HCT116 (cell line): Measurements from ENCODE around the gene IRGQ. TPM values are rescaled to one million over a fixed set of nuclear protein-coding genes. Genes with fewer than 3 reads are reported as not detected.

Source experiments
- ATAC-seq: fragments of 200-7000 bp; cut with Tn5 transposase; 2 replicates; pipeline ENCODE4 v1.9.1; 2020; ENCODE audit warnings: mild to moderate bottlenecking, moderate library complexity
- BruUV-seq: library from RNA; stranded (reverse); fragments of 400-500 nt; replicated peaks from 2 replicates; lab custom pipeline; 2021; lab: Mats Ljungman, UMichigan
- CTCF ChIA-PET: fragments of 300-600 bp; sonication (Branson Sonifier 250); formaldehyde crosslinking; loops from one replicate; lab custom pipeline; 2021; ENCODE audit warnings: antibody characterized with exemption; lab: Charles Lee
- POLR2A ChIA-PET: fragments of 300-600, 350-600 bp; sonication (Branson Sonifier 250); formaldehyde crosslinking; loops from one replicate; lab custom pipeline; 2021; ENCODE audit warnings: antibody characterized with exemption; lab: Charles Lee
- RAD21 ChIA-PET, 2 experiments: fragments of 300-600 bp; sonication (Branson Sonifier 250); formaldehyde crosslinking; loops; one replicate each; lab custom pipeline; 2023; ENCODE audit warnings: low total read pairs in 2 of 2; ENCODE audit not compliant: uncharacterized antibody in 2 of 2, unreplicated experiment in 2 of 2, low non-redundant PET in 1 of 2; lab: Charles Lee
- DNase-seq: peaks from one replicate; pipeline ENCODE4 v3.0.0-alpha.2; 2010; ENCODE audit warnings: low read depth, low spot score
- H2AFZ ChIP-seq: fragments of 200-600 bp; shearing (Covaris generic), sonication (generic); 2 replicates; pipeline ENCODE4 v1.6.1; 2017; ENCODE audit warnings: low read depth, mixed run types, mixed read lengths, antibody characterized with exemption, low read length; ENCODE audit not compliant: poor library complexity, severe bottlenecking
- H3K27ac ChIP-seq: 2 replicates; pipeline ENCODE4 v1.5.1; 2012; ENCODE audit warnings: low read depth, low read length
- H3K27me3 ChIP-seq: fragments of 200-600 bp; sonication (generic); 2 replicates; pipeline ENCODE4 v1.6.1; 2016; ENCODE audit warnings: mixed run types, low read length, mixed read lengths; ENCODE audit not compliant: insufficient read depth
- H3K36me3 ChIP-seq, 2 experiments: fragments of 200-500 bp in 1 of 2; fragments of 200-600 bp in 1 of 2; sonication (Bioruptor generic) in 1 of 2; sonication (generic) in 1 of 2; 2 replicates each; pipeline versions ENCODE4 v1.5.1 to v1.6.1; 2014 to 2016; ENCODE audit warnings: low read length in 2 of 2, inconsistent platforms in 1 of 2, mixed read lengths in 1 of 2, mixed run types in 1 of 2; ENCODE audit not compliant: insufficient read depth in 2 of 2, control insufficient read depth in 1 of 2
- H3K4me1 ChIP-seq, 2 experiments: fragments of 200-600 bp in 1 of 2; sonication (generic) in 1 of 2; 2 replicates each; pipeline versions ENCODE4 v1.5.1 to v1.6.1; 2012 to 2017; ENCODE audit warnings: low read length in 2 of 2, inconsistent platforms in 1 of 2, mild to moderate bottlenecking in 1 of 2, mixed read lengths in 1 of 2, mixed run types in 1 of 2, moderate library complexity in 1 of 2; ENCODE audit not compliant: insufficient read depth in 2 of 2, control insufficient read depth in 1 of 2
- H3K4me2 ChIP-seq: fragments of 200-600 bp; sonication (generic); 2 replicates; pipeline ENCODE4 v1.6.1; 2017; ENCODE audit warnings: mixed run types, low read length, mixed read lengths
- H3K4me3 ChIP-seq, 2 experiments: fragments of 200-600 bp in 1 of 2; sonication (generic) in 1 of 2; replicated peaks in 1 of 2; 2 replicates each; pipeline ENCODE4 v1.5.1; 2011 to 2016; ENCODE audit warnings: low read length in 2 of 2, control low read depth in 1 of 2, low read depth in 1 of 2, mild to moderate bottlenecking in 1 of 2, mixed read lengths in 1 of 2, mixed run types in 1 of 2
- H3K79me2 ChIP-seq: fragments of 200-600 bp; sonication (generic); 2 replicates; pipeline ENCODE4 v1.6.1; 2017; ENCODE audit warnings: mild to moderate bottlenecking, mixed run types, low read length, moderate library complexity, mixed read lengths; ENCODE audit not compliant: insufficient read depth
- H3K9ac ChIP-seq: fragments of 200-600 bp; sonication (generic); 2 replicates; pipeline ENCODE4 v1.6.1; 2016; ENCODE audit warnings: low read length, mixed read lengths
- H3K9me2 ChIP-seq: fragments of 200-600 bp; sonication (generic), shearing (Covaris generic); 2 replicates; pipeline ENCODE4 v1.6.1; 2017; ENCODE audit warnings: mixed run types, mild to moderate bottlenecking, moderate library complexity; ENCODE audit not compliant: insufficient read depth
- H3K9me3 ChIP-seq, 2 experiments: fragments of 200-500 bp in 1 of 2; fragments of 200-600 bp in 1 of 2; sonication (Bioruptor generic) in 1 of 2; sonication (generic) in 1 of 2; 2 replicates each; pipeline ENCODE4 v1.6.1; 2014 to 2017; ENCODE audit warnings: low read length in 2 of 2, mixed read lengths in 2 of 2, inconsistent platforms in 1 of 2, low read depth in 1 of 2, mild to moderate bottlenecking in 1 of 2, mixed run types in 1 of 2, moderate library complexity in 1 of 2; ENCODE audit not compliant: control insufficient read depth in 1 of 2, insufficient read depth in 1 of 2
- H4K20me1 ChIP-seq: fragments of 200-600 bp; sonication (generic), shearing (Covaris generic); 2 replicates; pipeline ENCODE4 v1.6.1; 2017; ENCODE audit warnings: mixed run types, mild to moderate bottlenecking, moderate library complexity; ENCODE audit not compliant: insufficient read depth
- CBX3 ChIP-seq: IDR thresholded peaks from 2 replicates; pipeline ENCODE4 v1.6.1; 2012; ENCODE audit warnings: low read depth
- CEBPB ChIP-seq: IDR thresholded peaks from 2 replicates; pipeline ENCODE4 v1.6.1; 2012; ENCODE audit warnings: low read depth
- CTCF ChIP-seq, 3 experiments: fragments of 200-600 bp in 1 of 3; sonication (generic) in 1 of 3; IDR thresholded peaks in 2 of 3; conservative IDR thresholded peaks in 1 of 3; 2 replicates each; pipeline ENCODE4 v1.5.1; 2012 to 2017; ENCODE audit warnings: low read depth in 2 of 3, low read length in 2 of 3, antibody characterized with exemption in 1 of 3, borderline replicate concordance in 1 of 3, control low read depth in 1 of 3, mild to moderate bottlenecking in 1 of 3, mixed read lengths in 1 of 3, mixed run types in 1 of 3, moderate library complexity in 1 of 3; ENCODE audit not compliant: insufficient read depth in 1 of 3
- EGR1 ChIP-seq: IDR thresholded peaks from 2 replicates; pipeline ENCODE4 v1.6.1; 2012; ENCODE audit warnings: low read depth
- FOSL1 ChIP-seq: IDR thresholded peaks from 2 replicates; pipeline ENCODE4 v1.6.1; 2012; ENCODE audit warnings: low read depth
- JUND ChIP-seq: IDR thresholded peaks from 2 replicates; pipeline ENCODE4 v1.6.1; 2012
- MAX ChIP-seq: IDR thresholded peaks from 2 replicates; pipeline ENCODE4 v1.6.1; 2012
- POLR2AphosphoS5 ChIP-seq: IDR thresholded peaks from 2 replicates; pipeline ENCODE4 v1.6.1; 2011; ENCODE audit warnings: mild to moderate bottlenecking, low read depth, low read length, moderate library complexity
- RAD21 ChIP-seq: IDR thresholded peaks from 2 replicates; pipeline ENCODE4 v1.6.1; 2012; ENCODE audit warnings: low read depth, mild to moderate bottlenecking
- REST ChIP-seq: IDR thresholded peaks from 2 replicates; pipeline ENCODE4 v1.6.1; 2012; ENCODE audit warnings: low read depth
- SIN3A ChIP-seq: IDR thresholded peaks from 2 replicates; pipeline ENCODE4 v1.6.1; 2012; ENCODE audit warnings: low read depth
- SP1 ChIP-seq: IDR thresholded peaks from 2 replicates; pipeline ENCODE4 v1.6.1; 2012; ENCODE audit warnings: low read depth
- SRF ChIP-seq: IDR thresholded peaks from 2 replicates; pipeline ENCODE4 v1.6.1; 2012; ENCODE audit warnings: low read depth
- TCF7L2 ChIP-seq: IDR thresholded peaks from 2 replicates; pipeline ENCODE4 v1.7.0; 2011; ENCODE audit warnings: borderline replicate concordance, inconsistent platforms; ENCODE audit not compliant: insufficient read depth, insufficient read length; ENCODE audit errors: extremely low read depth
- YY1 ChIP-seq: IDR thresholded peaks from 2 replicates; pipeline ENCODE4 v1.6.1; 2011; ENCODE audit warnings: low read length, low read depth, moderate library complexity, mild to moderate bottlenecking; ENCODE audit not compliant: insufficient replicate concordance; ENCODE audit errors: extremely low read depth
- ZBTB33 ChIP-seq: IDR thresholded peaks from 2 replicates; pipeline ENCODE4 v1.6.1; 2011; ENCODE audit warnings: mild to moderate bottlenecking, low read length, moderate library complexity; ENCODE audit not compliant: insufficient replicate concordance; ENCODE audit errors: extremely low read depth
- ZNF274 ChIP-seq: fragments of 200-500 bp; sonication (Bioruptor generic); IDR thresholded peaks from 2 replicates; pipeline ENCODE4 v1.6.1; 2014; ENCODE audit warnings: mild to moderate bottlenecking, low read depth, low read length, inconsistent platforms
- intact Hi-C: fragments of 100-400 bp; cut with micrococcal nuclease; formaldehyde crosslinking; loops from 2 replicates; pipeline ENCODE4 v1.10.0; 2022
- total RNA-seq: library from RNA; stranded (reverse); gene quantifications from one replicate; pipeline ENCODE4 v1.2.1, GENCODE V29; 2021; ENCODE audit not compliant: unreplicated experiment
- TF ChIP-seq, protein P1 (sequence below): IDR thresholded peaks from 2 replicates; pipeline ENCODE4 v1.6.1; 2012

IRGQ gene
- total RNA-seq, 1 experiment from 2014 or later: 14.6 TPM

DNA sequence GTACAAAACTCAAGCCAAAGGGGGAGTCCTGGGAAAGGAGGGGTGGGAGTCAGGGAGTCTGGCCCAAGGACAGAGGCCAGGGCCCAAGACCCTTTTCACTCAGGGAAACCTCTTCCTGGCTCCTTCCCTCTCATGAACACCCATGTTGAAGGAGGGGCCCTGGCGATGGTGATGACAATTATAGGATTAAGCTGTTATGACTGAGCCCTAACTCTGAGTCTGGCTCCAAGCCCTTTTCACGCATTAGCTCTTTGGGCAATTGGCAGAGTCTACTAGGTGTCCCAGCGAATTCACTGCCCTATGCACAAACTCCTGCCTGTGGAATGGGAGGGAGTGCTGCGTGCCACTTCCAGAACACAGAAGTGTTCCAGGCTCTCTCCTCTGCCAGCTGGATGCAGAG is 42.3 kb downstream of the IRGQ start:
- DNase-seq: no peak
- Histone ChIP-seq H3K27ac (no peak overlapping the region), H3K9me3 (no peaks in the 10 kb centered on the region), H3K27me3 (no peaks in the 10 kb centered on the region), H3K9me2 (no peaks in the 10 kb centered on the region), H3K4me2 (no peak overlapping the region), H3K9ac (no peak overlapping the region), H4K20me1 (no peaks in the 10 kb centered on the region), H3K36me3 (peaks cover 5 to 10% of the 10 kb centered on the region in 2 experiments; a peak in 3 of 4 replicates)
- ChIA-PET RAD21 (no interaction called here), CTCF (interaction anchor here (0.9 kb wide), 1 partner anchor 29 kb away, joined by 3 read pairs; no protein-coding TSS in a partner anchor), POLR2A (no interaction called here)
- TF ChIP-seq TCF7L2: no peak
- no peak for TF ChIP-seq SIN3A
- no peak for TF ChIP-seq CEBPB
- TF ChIP-seq MAX: no peak
- TF ChIP-seq EGR1: no peak
- TF ChIP-seq REST: no peak
- TF ChIP-seq YY1: no peak
- no peak for TF ChIP-seq SP1
- TF ChIP-seq, protein P1, sequence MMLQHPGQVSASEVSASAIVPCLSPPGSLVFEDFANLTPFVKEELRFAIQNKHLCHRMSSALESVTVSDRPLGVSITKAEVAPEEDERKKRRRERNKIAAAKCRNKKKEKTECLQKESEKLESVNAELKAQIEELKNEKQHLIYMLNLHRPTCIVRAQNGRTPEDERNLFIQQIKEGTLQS: no peak
- TF ChIP-seq ZBTB33: no peak
- TF ChIP-seq JUND: no peak
- TF ChIP-seq POLR2AphosphoS5: no peak
- TF ChIP-seq RAD21: no peak
- TF ChIP-seq CBX3: no peak
- no peak for TF ChIP-seq SRF
- TF ChIP-seq FOSL1: no peak
- no peak for TF ChIP-seq CTCF (IDR thresholded peaks at IDR 0.05 in 2 of 3, conservative IDR thresholded peaks at IDR 0.05 in 1 of 3; ENCODE audit: borderline replicate concordance in 1 of 3, insufficient read depth in 1 of 3, low read depth in 2 of 3, low read length in 2 of 3)
- no peak for TF ChIP-seq ZNF274
- TF ChIP-seq, all 23 proteins: peak for 0
- BruUV-seq: no TSS peak
- Histone ChIP-seq H3K4me1 (no peaks in the 10 kb centered on the region), H3K4me3 (no peak overlapping the region), H3K79me2 (no peaks in the 10 kb centered on the region), H2AFZ (no peak overlapping the region)
- ATAC-seq: no peak
- intact Hi-C loops: no loop called here
